AG09319 (cell line): Measurements from ENCODE around the gene CNTRL.
"Not testable (repeated sequence)": the region's sequence is repeated elsewhere in the genome, so short reads cannot be mapped to it uniquely, and the experiment has no call there.

Source experiments
- DNase-seq: peaks from one replicate; pipeline ENCODE4 v3.0.0-alpha.2; 2010; ENCODE audit warnings: low read depth; ENCODE audit errors: extremely low read depth
- TF ChIP-seq, protein P1 (sequence below): IDR thresholded peaks from 2 replicates; pipeline ENCODE4 v1.5.1; 2011; ENCODE audit warnings: low read depth, mild to moderate bottlenecking, inconsistent platforms, low read length, moderate library complexity

Gene CNTRL

DNA sequence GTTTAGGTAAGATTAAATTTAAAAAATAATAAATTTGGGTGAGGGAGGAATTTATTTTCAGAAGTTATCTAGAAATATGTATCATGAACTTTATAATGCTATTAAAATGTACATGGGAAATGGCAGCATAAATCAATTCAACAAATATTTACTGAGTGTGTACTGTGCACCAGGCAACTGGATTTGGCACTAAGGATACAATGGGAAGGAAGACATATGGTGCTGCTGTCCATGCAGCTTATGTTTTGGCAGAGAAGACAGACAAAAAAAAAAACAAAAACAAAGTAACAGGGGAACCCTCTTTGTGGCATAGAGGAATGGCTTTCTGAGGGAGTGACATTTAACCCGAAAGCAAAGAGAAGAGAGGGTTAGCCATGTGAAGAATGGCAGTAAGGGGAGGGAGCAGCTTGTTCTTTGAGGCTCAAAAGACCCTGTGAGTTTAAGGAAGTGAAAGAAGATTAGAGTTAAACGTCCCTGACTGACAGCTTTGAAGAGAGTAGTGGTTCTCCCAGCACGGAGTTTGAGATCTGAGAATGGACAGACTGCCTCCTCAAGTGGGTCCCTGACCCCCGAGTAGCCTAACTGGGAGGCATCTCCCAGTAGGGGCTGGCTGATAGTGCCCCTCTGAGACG lies 23.9 kb downstream of the CNTRL start:
- DNase-seq = no peak
- TF ChIP-seq, protein P1, sequence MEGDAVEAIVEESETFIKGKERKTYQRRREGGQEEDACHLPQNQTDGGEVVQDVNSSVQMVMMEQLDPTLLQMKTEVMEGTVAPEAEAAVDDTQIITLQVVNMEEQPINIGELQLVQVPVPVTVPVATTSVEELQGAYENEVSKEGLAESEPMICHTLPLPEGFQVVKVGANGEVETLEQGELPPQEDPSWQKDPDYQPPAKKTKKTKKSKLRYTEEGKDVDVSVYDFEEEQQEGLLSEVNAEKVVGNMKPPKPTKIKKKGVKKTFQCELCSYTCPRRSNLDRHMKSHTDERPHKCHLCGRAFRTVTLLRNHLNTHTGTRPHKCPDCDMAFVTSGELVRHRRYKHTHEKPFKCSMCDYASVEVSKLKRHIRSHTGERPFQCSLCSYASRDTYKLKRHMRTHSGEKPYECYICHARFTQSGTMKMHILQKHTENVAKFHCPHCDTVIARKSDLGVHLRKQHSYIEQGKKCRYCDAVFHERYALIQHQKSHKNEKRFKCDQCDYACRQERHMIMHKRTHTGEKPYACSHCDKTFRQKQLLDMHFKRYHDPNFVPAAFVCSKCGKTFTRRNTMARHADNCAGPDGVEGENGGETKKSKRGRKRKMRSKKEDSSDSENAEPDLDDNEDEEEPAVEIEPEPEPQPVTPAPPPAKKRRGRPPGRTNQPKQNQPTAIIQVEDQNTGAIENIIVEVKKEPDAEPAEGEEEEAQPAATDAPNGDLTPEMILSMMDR = no peak

DNA sequence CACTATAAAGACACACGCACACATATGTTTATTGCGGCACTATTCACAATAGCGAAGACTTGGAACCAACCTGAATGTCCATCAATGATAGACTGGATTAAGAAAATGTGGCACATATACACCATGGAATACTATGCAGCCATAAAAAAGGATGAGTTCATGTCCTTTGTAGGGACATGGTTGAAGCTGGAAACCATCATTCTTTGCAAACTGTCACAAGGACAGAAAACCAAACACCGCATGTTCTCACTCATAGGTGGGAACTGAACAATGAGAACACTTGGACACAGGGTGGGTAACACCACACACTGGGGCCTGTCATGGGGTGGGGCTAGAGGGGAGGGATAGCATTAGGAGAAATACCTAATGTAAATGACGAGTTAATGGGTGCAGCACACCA lies 29.3 kb downstream of the CNTRL start:
- DNase-seq = not testable (repeated sequence)

DNA sequence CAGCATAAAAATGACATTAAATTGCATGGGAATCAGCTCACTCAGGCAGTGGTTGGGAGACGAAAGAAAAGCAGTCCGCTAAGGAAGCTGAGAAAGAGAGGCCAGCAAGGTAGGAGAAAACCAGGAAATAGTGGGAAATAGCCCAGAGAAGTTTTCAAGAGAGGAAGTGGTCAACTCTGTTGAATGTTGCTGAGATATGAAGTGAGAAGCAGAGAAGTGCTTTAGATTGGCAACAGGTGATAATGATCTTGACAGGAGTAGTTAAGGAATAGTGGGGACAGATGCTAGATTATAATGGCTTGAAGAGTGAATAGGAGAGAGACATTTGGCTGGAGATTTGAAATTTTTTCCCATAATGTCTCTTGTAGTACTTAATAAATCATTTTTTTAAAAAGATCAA lies 30.8 kb downstream of the CNTRL start:
- TF ChIP-seq, protein P1 = no peak
- no peak for DNase-seq

DNA sequence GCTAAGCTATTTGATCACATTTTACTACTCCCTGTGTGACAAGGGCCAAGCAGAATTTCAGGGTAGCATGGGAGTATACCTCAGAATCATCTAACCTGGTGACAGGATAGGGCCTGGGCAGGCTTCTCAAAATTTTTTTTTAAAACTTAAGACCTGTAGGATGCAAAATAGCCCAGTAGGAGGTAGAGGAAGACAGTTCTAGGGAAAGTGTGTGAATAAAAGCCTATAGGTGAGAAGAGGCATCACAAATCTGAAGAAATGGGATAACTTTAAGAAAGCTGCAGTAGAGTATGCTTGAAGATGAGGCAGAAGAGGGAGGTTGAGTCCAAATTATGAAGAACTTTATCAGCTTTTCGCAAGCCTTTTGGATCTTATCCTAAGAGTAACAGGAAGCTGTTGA lies 32.3 kb downstream of the CNTRL start:
- DNase-seq = no peak
- TF ChIP-seq, protein P1 = no peak

DNA sequence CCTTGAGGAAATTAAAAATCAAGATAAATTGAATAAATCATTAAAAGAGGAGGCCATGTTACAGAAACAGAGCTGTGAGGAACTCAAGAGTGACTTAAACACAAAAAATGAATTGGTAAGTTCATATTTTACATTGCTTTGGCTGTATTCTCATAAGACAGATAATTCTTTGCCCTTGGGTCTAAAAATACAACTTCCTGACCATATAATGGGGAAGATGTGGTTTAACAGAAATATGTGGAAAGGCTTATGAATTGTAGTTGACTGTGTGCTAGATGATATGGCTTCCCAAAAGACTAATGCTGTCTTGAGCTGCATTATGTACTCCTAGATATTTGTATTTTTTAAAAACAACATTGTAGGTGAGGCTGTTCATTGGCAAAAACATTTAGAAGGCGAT lies 33.1 kb downstream of the CNTRL start:
- TF ChIP-seq, protein P1 = no peak
- DNase-seq = no peak

DNA sequence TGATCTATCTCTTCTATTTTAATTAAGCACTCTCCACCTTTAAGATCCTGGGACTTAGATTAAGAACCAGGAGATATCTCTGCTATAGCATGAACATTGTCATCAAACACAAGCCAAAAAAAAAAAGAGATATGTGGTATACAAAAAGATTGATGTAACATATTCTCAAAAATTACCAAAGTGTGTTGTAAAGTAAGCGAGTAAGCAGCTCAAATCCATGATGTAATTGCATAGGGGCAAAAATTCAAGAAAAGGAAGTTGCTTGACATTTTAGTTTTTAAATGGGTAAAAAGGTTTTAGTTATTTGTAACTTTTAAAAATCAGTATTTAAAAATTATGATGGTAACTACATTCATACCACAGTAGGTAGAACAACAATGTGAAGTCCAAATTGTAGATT lies 40.7 kb downstream of the CNTRL start:
- DNase-seq = no peak
- TF ChIP-seq, protein P1 = no peak

DNA sequence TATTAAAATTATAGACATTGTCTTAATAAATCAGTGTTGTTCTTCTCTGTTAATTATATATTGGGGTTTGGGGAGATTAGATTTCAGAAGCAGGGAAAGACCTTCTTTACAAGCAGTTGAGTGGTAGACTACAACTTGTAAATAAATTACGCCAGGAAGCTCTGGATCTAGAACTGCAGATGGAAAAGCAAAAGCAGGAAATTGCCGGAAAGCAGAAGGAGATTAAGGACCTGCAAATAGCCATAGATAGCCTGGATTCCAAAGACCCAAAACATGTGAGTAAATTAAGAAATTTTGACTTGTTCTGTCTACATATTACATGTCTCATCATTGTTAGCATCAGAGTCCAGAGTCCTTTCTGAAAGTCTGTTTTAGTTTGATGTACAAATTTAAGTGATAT lies 43.5 kb downstream of the CNTRL start:
- no peak for DNase-seq
- TF ChIP-seq, protein P1 = no peak

DNA sequence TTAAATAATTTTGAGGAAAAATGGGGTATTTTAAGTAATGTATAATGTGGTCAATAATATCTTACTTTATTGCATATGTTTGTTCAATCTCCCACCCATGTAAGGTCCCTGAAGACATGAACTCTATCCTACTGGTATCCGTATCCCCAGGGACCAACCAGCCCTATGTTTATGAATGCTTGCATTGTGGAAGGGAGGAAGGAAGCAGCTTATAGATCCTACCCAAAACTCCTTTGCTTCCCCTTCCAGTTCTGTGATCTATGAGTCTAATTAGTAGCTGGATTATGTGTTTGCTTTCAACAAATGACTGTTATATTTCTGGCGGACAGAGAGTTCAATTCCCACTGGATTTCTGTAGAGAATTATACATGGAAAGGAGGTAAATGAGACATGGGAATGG lies 45.6 kb downstream of the CNTRL start:
- TF ChIP-seq, protein P1 = no peak
- DNase-seq = no peak
